GM10266 (cell line): ENCODE measurements around the gene MAGI2.

Source experiments
- DNase-seq: peaks from one replicate; pipeline ENCODE4 v3.0.0; 2012; ENCODE audit errors: extremely low spot score
- TF ChIP-seq, protein P1 (sequence below): IDR thresholded peaks from 2 replicates; pipeline ENCODE4 v1.5.1; 2012; ENCODE audit warnings: mild to moderate bottlenecking, low read depth; ENCODE audit not compliant: control insufficient read depth, insufficient read depth; ENCODE audit errors: missing control alignments

The MAGI2 gene

GRCh38 chr7:79334334-79334733 lies 119.1 kb downstream of the MAGI2 start:
- TF ChIP-seq, protein P1, sequence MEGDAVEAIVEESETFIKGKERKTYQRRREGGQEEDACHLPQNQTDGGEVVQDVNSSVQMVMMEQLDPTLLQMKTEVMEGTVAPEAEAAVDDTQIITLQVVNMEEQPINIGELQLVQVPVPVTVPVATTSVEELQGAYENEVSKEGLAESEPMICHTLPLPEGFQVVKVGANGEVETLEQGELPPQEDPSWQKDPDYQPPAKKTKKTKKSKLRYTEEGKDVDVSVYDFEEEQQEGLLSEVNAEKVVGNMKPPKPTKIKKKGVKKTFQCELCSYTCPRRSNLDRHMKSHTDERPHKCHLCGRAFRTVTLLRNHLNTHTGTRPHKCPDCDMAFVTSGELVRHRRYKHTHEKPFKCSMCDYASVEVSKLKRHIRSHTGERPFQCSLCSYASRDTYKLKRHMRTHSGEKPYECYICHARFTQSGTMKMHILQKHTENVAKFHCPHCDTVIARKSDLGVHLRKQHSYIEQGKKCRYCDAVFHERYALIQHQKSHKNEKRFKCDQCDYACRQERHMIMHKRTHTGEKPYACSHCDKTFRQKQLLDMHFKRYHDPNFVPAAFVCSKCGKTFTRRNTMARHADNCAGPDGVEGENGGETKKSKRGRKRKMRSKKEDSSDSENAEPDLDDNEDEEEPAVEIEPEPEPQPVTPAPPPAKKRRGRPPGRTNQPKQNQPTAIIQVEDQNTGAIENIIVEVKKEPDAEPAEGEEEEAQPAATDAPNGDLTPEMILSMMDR, result no peak
- no peak for DNase-seq

GRCh38 chr7:79332091-79332490 lies 121.4 kb downstream of the MAGI2 start:
- no peak for DNase-seq
- TF ChIP-seq, protein P1, result no peak

DNA sequence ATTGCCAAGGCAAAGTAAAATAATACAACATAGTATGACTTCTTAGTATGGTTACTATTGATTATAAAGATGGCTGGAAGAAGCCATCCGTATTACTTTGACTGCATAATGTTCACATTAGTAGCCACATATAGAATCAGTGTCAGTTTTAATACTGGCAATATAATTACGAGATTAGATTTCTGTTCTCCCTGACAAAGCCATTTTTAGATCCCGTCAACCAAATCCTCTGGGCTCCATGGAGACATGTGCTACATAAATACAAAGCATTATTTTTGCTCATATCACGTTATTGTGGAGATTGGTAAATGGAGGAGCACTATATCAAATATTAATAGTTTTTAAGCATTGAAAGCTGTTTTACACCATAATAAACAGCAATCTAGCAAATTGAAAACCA lies 124.0 kb downstream of the MAGI2 start:
- TF ChIP-seq, protein P1, result no peak
- DNase-seq, result no peak

GRCh38 chr7:79320741-79321473 lies 132.6 kb downstream of the MAGI2 start:
- no peak for DNase-seq
- TF ChIP-seq, protein P1, result no peak

DNA sequence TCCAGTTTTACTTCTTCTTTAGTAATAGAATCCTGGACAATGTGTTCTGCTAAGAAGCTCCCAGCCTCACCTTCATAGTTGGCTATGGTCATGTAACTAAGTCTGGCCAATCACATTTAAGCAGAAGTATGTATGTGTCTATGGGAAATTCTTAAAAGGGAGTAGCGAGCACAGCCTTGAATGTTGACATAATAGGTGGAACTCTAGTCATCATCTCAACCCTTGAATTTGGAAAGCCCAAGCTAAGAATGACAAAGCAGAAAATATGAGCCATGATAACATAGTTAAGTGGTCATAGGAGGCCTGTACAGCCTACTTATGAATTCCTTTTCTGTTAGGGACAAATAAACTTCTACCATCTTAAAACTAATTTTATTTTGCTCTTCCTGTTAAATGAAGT lies 134.1 kb downstream of the MAGI2 start:
- TF ChIP-seq, protein P1, result no peak
- DNase-seq, result no peak

- DNase-seq, result no peak
- TF ChIP-seq, protein P1, result no peak
Measured at GRCh38 chr7:79317728-79318127, 135.7 kb downstream of the MAGI2 start.

DNA sequence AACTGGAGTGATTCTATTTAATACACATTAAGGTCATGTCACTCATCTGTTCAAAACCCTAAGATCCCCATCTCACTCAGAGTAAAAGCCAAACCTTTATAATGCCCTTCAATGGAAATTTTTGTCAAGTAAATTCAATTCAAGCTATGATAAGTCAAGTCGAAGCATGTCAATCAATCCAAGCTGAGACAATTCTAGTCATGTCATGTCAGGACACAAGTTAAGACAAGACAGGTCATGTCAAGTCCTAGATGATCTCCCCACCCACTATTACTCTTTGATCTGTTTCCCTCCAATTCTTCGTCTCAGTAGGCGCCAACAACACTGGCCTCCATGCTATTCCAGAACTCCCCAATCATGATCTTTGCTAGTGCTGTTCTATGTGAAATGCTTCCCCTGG lies 141.4 kb downstream of the MAGI2 start:
- TF ChIP-seq, protein P1, result no peak
- no peak for DNase-seq
